NCI-H226 (cell line): ENCODE data around the gene CD248.
"Not testable (repeated sequence)": the region's sequence is repeated elsewhere in the genome, so short reads cannot be mapped to it uniquely, and the experiment has no call there.

Experiments
- DNase-seq: peaks from one replicate; pipeline ENCODE4 v3.0.0-alpha.2; 2015

CD248 gene

GRCh38 chr11:66328031-66328301, 11.1 kb upstream of the CD248 start:
- DNase-seq = peak; percentile 26

DNA sequence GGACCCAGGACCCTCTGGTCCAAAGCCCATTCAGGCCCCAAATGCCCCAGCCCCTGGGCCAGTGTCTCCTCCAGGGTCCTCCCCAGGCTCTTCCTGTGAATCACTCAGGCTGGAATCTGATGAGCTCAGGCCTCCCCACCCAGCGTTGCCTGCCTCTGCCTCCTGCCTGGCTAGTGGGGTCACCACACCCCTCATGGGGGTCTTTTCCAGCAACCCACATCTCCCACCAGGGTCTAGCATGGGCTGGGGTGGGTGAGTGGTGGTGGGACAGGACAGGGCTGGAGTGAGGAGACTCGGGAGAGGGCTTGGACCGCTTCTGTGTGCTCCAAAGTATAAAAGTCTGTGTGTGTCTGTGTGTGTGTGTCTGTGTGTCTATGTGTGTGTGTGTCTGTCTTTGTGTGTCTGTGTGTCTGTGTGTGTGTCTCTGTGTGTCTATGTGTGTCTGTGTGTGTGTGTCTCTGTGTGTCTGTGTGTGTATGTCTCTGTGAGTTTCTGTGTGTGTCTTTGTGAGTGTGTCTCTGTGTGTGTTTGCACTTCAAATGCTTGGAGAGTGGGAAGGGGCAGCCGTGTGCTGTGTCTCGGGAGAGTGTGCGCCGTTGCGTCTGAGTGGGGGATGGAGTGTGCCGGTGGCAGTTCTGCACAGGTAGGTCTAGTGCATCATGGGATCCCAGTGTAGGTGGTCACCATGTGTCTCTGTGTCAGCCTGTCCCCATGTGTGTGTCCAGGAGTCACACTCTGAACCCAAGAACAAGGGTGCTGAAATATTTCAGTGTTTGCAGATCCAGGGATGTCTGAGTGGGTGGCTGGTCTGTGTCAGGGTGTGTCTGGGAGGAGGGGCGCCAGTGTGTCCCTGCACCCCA, 10.6 kb upstream of the CD248 start:
- DNase-seq = peak; percentile 79

GRCh38 chr11:66326261-66327111, 9.6 kb upstream of the CD248 start:
- DNase-seq = peak; percentile 68

DNA sequence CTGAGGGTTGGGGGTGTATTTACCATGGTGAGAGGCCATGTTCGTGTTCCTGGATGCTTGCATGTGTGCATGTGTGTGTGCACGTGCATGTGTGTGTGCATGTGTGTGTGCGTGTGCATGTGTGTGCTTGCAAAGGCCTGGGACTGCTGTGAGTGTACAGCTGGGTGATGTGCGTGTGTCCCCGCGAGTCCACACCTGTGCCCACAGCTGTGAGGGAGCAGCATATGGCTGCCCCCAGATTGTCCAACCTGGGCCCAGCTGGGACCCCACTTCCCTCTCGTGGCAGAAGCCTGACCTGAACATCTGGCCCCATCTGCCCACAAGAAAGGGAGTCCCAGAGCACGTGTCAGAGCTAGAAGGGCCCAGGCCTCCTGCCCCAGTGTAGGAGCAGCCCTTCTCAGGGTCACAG, 8.4 kb upstream of the CD248 start:
- no peak for DNase-seq

- peak; percentile 57 for DNase-seq
Observed at GRCh38 chr11:66324664-66325063, 7.8 kb upstream of the CD248 start.

DNA sequence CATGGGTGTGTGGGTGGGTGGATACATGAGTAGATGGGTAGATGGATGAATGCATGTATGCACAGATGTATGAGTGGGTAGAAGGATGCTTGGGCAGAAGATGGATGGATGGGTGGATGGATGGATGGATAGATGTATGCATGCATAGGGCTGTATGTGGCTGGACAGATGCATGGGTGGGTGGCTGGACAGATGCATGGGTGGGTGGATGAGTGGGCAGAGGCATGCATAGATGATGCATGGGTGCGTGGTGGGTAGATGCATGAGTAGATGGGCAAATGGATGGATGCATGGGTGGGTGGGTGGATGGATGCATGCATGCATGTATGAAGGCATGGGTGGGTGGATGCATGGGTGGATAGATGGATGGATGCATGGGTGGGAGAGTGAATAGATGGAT, 6.8 kb upstream of the CD248 start:
- no peak for DNase-seq

- DNase-seq = no peak
Observed at GRCh38 chr11:66322732-66323427, 6.0 kb upstream of the CD248 start.

- DNase-seq = no peak
Observed at GRCh38 chr11:66321606-66322005, 4.8 kb upstream of the CD248 start.

- not testable (repeated sequence) for DNase-seq
Observed at GRCh38 chr11:66320748-66321147, 3.9 kb upstream of the CD248 start.

DNA sequence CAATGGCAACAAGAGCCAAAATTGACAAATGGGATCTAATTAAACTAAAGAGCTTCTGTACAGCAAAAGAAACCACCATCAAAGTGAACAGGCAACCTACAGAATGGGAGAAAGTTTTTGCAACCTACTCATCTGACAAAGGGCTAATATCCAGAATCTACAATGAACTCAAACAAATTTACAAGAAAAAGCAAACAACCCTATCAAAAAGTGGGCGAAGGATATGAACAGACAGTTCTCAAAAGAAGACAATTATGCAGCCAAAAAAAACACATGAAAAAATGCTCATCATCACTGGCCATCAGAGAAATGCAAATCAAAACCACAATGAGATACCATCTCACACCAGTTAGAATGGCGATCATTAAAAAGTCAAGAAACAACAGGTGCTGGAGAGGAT, 3.4 kb upstream of the CD248 start:
- not testable (repeated sequence) for DNase-seq

GRCh38 chr11:66318600-66318970, 1.7 kb upstream of the CD248 start:
- peak; percentile 64 for DNase-seq

GRCh38 chr11:66317723-66318599, 1.1 kb upstream of the CD248 start:
- peak; percentile 69 for DNase-seq

GRCh38 chr11:66317322-66317722, 478 bp upstream of the CD248 start:
- DNase-seq = no peak

- DNase-seq = no peak
Observed at GRCh38 chr11:66315921-66316811, 678 bp downstream of the CD248 start.

GRCh38 chr11:66315498-66315885, 1.4 kb downstream of the CD248 start:
- DNase-seq = no peak

DNA sequence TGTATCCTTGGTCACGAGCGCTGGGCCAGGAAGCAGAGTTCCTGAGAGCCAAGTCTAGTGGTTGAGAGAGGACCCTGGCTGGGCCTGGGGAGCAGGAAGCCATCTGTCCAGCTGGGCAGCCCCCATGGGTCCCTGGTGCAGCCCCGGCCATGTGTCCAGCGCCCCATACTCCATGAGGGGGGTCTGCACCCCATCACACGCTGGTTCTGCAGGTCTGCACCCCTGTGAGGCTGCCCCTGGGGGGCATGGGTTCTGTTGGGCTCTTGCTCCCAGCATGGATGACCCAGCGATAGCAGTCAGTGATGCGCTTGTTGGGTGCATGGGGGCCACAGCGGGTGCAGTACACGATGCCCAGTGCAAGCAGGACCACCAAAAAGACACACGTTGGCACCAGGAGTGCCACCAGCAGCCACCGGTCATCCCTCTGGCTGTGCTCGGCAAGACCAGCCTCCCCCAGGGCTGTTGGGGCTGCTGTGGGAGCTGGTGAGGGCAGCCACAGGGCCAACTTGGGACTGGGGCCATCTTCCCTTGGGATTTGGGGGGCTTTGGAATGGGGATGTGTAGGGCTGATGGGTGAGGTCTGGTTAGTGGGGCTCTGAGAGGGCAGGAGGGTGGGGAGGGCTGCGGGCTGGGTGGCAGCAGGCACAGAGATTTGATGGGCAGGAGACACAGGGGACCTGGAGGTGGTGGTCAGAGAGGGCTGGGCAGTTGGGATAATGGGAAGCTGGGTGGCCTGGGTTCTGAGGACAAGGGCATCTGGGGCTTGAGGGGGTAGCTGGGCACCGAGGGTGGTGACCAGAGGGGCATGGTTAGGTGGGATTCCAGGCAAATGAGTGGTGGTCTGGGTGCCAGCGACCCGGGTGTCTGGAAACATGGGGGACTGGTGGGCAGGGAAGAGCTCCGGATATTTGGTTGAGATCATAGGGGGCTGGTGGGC, 2.0 kb downstream of the CD248 start:
- DNase-seq = no peak

- no peak for DNase-seq
Observed at GRCh38 chr11:66314186-66314501, 2.7 kb downstream of the CD248 start.

- DNase-seq = no peak
Observed at GRCh38 chr11:66313321-66314185, 3.3 kb downstream of the CD248 start.

DNA sequence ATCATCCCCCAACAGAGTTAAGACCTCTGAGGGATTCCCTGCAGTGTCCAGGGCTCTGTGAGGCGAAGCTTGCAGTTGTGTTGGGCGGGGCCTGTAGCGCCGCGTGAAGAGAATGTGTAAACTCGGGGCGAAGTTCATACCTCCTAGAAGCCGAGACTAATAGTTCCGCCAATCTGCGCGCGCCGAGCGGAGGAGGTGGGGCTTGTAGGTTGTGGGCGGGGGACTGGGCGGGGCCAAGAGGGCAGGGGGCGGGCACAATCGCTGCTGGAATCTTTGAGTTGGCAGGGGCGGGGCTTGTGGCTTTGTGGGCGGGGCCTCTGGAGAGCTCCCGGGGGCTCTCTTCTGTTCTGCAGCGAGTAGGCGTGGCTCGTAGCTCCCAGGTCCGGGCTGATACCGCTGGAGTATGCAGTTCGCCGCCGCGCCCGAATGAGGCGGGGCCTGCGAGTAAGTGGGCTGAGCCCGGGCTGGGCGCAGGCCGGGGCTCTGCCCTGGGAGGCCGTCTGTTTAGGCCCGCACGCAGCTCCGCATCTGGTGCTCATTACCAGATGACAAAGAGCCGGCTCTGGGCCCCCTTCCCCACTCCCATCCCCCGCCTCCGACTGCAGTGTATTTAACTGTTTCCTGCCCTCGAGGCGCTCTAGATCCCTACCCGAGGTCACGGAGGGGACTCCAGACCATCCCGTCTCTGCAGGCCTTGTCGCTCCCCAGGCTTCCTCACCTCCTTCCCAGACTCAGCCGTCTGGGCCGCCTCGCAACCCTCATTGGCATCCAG, 4.1 kb downstream of the CD248 start:
- DNase-seq = peak; percentile 97
